Activated CD4-positive, CD25-positive, alpha-beta regulatory T cell treated with anti-CD3 and anti-CD28 coated beads, Interleukin-2, amount 50 U/mL, for 16 hours (primary cell): ENCODE data around the gene BRPF1.

Experiments used
- DNase-seq: peaks from one replicate; pipeline ENCODE4 v3.0.0-alpha.2; 2020; ENCODE audit warnings: low read depth, low spot score

BRPF1 gene

DNA sequence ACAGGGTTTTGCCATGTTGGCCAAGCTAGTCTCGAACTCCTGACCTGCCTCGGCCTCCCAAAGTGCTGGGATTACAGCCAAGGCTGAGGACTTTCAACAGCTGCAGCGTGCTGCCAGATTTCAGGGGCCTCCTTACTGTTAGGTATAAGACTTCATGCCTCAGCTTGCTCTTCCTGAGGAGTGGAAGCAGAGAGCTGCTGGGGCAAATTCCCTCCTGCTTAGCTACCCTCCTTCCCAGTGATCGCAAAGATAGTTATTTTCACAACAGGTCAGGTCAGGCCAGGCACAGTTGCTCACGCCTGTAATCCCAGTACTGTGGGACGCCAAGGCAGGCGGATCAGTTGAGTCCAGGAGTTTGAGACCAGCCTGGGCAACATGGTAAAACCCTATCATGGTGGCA lies 30.5 kb upstream of the BRPF1 start:
- DNase-seq: no peak

GRCh38 chr3:9701711-9702110 lies 29.8 kb upstream of the BRPF1 start:
- no peak for DNase-seq

DNA sequence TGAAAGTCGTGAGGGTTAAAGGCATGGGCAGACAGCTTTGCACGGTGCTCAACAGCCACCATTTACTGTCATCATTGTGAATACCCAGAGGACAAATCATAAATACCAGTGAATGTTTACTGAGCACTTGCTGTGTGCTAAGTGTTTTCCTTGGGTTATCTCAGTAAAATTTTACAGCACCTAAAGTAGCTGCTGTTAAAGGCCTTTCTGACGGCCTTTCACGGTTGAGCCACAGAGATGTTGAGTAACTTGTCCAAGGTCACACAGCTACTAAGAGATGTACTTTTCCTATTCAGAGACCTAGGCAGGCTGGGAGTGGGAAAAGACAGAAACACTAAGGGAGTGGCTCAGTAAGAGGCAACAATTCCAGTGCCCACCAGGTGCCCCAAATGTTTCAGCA lies 28.3 kb upstream of the BRPF1 start:
- no peak for DNase-seq

GRCh38 chr3:9703736-9704346 lies 27.7 kb upstream of the BRPF1 start, which contains the start of gene CPNE9:
TSS of gene CPNE9 (plus strand) at chr3:9703833. CDS start at chr3:9703997, 164 bp downstream.
- no peak for DNase-seq

DNA sequence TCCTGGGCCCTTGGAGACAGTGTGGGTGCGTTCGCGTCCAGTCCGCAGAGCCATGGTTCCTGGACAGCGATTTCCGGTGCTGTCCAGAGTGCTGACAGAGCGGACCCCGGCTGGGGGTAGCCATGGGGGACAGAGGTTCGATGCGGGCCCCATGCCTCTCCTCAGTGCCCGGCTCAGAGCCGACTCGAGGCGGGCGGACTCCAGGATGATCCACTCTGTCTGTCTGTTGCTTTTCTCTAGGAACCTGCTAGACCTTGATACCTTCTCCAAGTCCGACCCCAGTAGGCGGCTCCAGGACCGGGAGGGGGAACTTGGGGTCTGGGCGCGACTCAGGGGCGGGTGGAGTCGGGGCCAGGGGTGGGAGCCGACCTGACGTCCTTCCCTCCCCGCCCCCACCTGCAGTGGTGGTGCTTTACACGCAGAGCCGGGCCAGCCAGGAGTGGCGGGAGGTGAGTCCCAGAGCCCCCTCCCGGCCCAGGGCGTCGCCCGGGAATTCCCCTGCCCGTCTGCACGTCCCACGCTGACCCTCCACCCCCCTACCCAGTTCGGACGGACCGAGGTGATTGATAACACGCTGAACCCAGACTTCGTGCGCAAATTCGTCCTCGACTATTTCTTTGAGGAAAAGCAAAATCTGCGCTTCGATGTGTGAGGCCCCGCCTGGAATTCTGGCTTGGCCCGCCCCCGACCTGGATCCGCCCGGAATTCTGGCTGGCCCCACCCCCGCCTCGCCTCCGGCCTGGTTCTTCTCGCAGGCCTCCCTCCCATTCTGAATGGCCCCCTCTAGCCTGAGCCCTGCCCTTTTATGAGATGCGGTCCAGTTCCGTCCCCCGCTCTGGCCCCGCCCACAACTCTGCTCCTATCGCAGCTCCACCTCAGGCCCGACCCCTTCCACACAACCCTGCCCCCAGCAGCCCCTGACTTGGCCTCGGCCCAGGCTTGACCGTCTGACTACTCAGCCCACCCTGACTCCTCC lies 26.9 kb upstream of the BRPF1 start:
- DNase-seq: no peak

GRCh38 chr3:9710174-9710739 lies 21.3 kb upstream of the BRPF1 start:
- DNase-seq: no peak

GRCh38 chr3:9712415-9712814 lies 19.1 kb upstream of the BRPF1 start:
- no peak for DNase-seq

DNA sequence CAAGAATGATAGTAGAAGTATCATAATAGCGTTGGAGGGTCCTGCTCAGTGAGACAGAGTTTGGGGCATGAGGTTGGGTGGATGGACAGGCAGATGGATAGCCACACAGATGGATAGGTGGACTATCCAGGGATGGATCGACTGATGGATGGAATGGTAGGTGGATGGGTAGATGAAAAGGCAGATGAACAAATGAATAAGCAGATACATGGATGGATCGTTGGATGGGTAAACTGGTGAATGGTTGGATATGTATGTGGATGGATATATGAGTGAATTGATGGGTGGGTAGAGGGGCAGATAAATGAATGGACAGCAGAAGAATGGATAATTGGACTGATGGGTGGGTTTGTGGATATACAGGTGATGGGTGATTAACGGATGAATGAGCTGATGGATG lies 18.4 kb upstream of the BRPF1 start:
- no peak for DNase-seq

GRCh38 chr3:9715136-9715535 lies 16.4 kb upstream of the BRPF1 start:
- DNase-seq: no peak

DNA sequence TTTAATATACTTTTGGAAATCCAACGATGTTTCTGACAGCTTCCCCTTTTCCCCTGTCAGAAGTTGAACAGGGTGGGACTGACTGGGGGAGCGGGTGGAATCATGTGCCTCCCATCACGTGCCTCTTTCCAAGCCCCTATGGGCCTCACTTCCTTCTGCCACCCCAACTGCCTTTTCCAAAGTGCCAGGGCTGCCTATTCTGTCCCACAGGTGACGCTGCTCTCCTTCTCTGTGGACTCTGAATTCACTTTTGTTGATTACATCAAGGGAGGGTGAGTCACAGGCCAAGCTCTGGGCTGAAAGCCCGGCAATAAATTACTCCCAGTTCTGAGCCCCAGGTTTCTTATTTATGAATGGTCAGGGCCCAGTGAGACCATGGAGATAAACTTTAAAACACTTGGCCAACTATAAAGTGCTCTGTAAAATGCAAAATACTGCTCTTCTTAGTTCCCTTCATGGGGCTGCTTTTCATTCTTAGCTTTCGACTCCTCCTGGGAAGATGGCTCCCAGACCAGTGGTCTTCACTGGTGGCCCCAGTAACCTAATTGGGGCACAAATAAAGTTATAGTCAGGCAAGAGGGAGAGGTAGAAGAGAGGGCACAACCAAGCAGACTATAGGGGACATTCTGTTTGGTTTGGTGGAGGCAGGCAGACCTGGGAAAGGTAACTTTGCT lies 15.6 kb upstream of the BRPF1 start:
- no peak for DNase-seq

DNA sequence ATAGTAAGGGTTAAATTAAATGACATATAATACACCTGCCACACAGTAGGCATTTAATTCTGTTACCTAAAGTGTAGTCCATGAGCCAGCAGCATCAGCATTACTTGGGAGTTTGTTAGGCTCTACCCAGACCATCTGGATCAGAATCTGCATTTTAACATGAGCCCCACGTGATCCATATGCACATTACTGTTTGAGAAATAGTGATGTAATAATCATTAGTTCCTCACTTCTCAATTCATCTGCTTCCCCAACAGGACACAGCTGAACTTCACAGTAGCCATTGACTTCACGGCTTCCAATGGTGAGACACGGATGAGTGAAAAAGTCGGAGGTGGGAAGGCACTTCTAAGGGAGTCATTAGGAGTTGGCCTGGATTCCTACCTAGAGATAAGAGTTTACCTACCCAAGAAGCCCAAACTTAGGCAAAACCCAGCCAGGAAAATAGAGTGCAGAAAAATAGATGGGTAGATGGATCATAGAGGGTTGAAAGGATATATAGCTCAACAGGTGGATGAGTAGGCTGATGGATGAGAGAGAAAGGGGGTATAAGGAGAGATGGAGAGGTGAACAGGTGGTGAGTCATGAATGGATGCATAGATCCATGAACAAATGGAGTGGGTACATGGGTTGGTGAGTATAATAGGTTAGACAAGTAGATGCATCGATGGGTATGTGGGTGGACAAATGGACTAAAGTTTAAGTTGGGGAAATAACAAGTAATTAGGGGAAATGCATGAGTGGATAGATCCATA lies 14.6 kb upstream of the BRPF1 start:
- no peak for DNase-seq

GRCh38 chr3:9717563-9717962 lies 14.0 kb upstream of the BRPF1 start:
- DNase-seq: no peak

DNA sequence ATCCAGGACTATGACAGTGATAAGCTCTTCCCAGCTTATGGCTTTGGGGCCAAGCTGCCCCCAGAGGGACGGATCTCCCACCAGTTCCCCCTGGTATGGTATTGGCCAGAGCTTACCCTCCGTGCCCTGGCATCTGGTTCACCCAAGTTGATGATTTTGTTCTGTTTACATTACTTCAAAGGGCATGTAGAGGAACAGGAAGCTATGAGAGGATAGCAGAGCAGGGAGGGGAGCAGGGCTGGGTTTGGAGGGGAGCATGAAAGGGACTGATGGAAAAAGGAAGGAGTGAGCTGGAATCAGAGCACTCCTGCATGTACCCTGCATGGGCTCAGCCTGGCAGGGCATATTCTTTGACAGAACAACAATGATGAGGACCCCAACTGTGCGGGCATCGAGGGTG lies 13.4 kb upstream of the BRPF1 start:
- DNase-seq: no peak

GRCh38 chr3:9721015-9721699 lies 10.4 kb upstream of the BRPF1 start:
- DNase-seq: no peak

- DNase-seq: no peak
Observed at GRCh38 chr3:9721700-9722060, 9.9 kb upstream of the BRPF1 start.

GRCh38 chr3:9725775-9726515 lies 5.6 kb upstream of the BRPF1 start:
- no peak for DNase-seq

DNA sequence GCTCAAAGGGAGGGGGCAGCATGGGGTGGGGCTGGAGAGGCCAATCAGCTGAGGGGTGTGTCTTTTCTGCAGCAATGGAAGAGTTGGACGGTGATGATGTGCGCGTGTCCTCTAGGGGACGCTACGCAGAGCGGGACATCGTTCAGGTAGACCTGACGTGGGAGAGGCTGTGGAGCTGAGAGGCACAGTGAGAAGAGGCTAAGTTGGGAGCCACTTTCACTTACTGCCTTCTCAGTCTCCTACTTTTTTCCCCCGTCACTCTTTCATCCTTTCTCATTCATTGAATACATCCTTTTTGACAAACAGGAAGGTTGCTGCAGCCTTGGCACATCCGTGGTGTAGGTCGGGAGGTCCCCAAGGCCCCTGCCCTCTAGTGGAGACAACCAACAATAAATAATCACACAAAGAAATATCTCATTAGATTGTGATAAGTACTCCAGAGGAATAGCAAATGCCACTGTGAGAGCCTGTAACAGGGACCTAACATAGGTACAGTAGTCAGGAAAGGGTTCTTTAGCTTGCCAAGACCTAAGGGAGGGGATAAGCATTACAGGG lies 4.4 kb upstream of the BRPF1 start:
- DNase-seq: peak; percentile 28

GRCh38 chr3:9727743-9728142 lies 3.8 kb upstream of the BRPF1 start:
- no peak for DNase-seq

- DNase-seq: no peak
Observed at GRCh38 chr3:9729419-9729818, 2.1 kb upstream of the BRPF1 start.

GRCh38 chr3:9730657-9731205 lies 804 bp upstream of the BRPF1 start:
- DNase-seq: no peak
